Measurements from ENCODE around the gene TMEM126A.
"Not testable (repeated sequence)": the region's sequence is repeated elsewhere in the genome, so short reads cannot be mapped to it uniquely, and the experiment has no call there.

TMEM126A gene

GRCh38 chr11:85647604-85648299, at the start of gene TMEM126A:
TSS of gene TMEM126A (plus strand) at chr11:85647967. CDS start at chr11:85650256, 2,289 bp downstream.
- Histone ChIP-seq H3K36me3 (peaks cover 16% of the 10 kb centered on the region), H3K4me1 (peaks cover 23% of the 10 kb centered on the region), H3K27me3 (no peaks in the 10 kb centered on the region), H3K4me3 (peak within 1 kb of the TSS; percentile 74), H3K9ac (peak within 1 kb of the TSS; percentile 81), H3K4me2 (peak within 1 kb of the TSS; percentile 91), H3K27ac (peak within 1 kb of the TSS; percentile 65), H3K9me3 (no peaks in the 10 kb centered on the region), H4K20me1 (peaks cover 17% of the 10 kb centered on the region; the same call in 1 of the 2 replicates)
- no peak for TF ChIP-seq Cebpa-rat (IDR thresholded peaks at IDR 0.05)

- no peak for TF ChIP-seq Cebpa-rat (IDR thresholded peaks at IDR 0.05)
These were observed 48.7 kb upstream of the TMEM126A start for GRCh38 chr11:85599083-85599482.

GRCh38 chr11:85602526-85603213, 45.1 kb upstream of the TMEM126A start:
- H4K20me1 ChIP-seq, result no peaks in the 10 kb centered on the region
- H3K9ac ChIP-seq, result no peak overlapping the region
- no peak overlapping the region for H3K4me2 ChIP-seq
- peak; percentile 44; the same call in 1 of the 2 replicates for TF ChIP-seq Cebpa-rat (IDR thresholded peaks at IDR 0.05)
- H3K27ac ChIP-seq, result no peak overlapping the region
- H3K27me3 ChIP-seq, result no peaks in the 10 kb centered on the region
- no peaks in the 10 kb centered on the region for H3K36me3 ChIP-seq
- no peak overlapping the region for H3K4me3 ChIP-seq
- H3K4me1 ChIP-seq, result no peaks in the 10 kb centered on the region
- 0 out of 2 replicates have a peak, but pooled peaks cover 5% of the 10 kb centered on the region for H3K9me3 ChIP-seq

More at GRCh38 chr11:85599083-85599482, 48.7 kb upstream of the TMEM126A start:
- Histone ChIP-seq H3K27me3 (no peaks in the 10 kb centered on the region), H3K9ac (no peak overlapping the region), H3K4me1 (no peaks in the 10 kb centered on the region), H3K36me3 (no peaks in the 10 kb centered on the region), H4K20me1 (no peaks in the 10 kb centered on the region), H3K4me3 (no peak overlapping the region), H3K27ac (no peak overlapping the region), H3K4me2 (no peak overlapping the region), H3K9me3 (no peaks in the 10 kb centered on the region)

GRCh38 chr11:85603220-85603619, 44.5 kb upstream of the TMEM126A start:
- Histone ChIP-seq H3K27me3 (no peaks in the 10 kb centered on the region), H4K20me1 (no peaks in the 10 kb centered on the region), H3K4me1 (no peaks in the 10 kb centered on the region), H3K9me3 (0 out of 2 replicates have a peak, but pooled peaks cover 5% of the 10 kb centered on the region), H3K9ac (no peak overlapping the region), H3K4me3 (no peak overlapping the region), H3K4me2 (no peak overlapping the region), H3K36me3 (no peaks in the 10 kb centered on the region), H3K27ac (no peak overlapping the region)
- TF ChIP-seq Cebpa-rat (IDR thresholded peaks at IDR 0.05), result no peak

GRCh38 chr11:85606237-85606636, 41.5 kb upstream of the TMEM126A start:
- H3K4me3 ChIP-seq, H3K9ac ChIP-seq, H3K4me2 ChIP-seq, H3K27me3 ChIP-seq, H3K4me1 ChIP-seq, H3K9me3 ChIP-seq, H4K20me1 ChIP-seq, H3K36me3 ChIP-seq, H3K27ac ChIP-seq: not testable (repeated sequence)

GRCh38 chr11:85608621-85609020, 39.1 kb upstream of the TMEM126A start:
- H3K27ac ChIP-seq, result not testable (repeated sequence)

GRCh38 chr11:85609286-85609685, 38.5 kb upstream of the TMEM126A start:
- H3K36me3 ChIP-seq, H3K4me1 ChIP-seq, H3K27ac ChIP-seq, H4K20me1 ChIP-seq, H3K9ac ChIP-seq, H3K4me2 ChIP-seq, H3K27me3 ChIP-seq, H3K4me3 ChIP-seq: not testable (repeated sequence)
- H3K9me3 ChIP-seq, result peaks cover 15% of the 10 kb centered on the region

More at GRCh38 chr11:85608621-85609020, 39.1 kb upstream of the TMEM126A start:
- not testable (repeated sequence) for H3K9ac ChIP-seq, H3K36me3 ChIP-seq, H3K27me3 ChIP-seq, H3K4me1 ChIP-seq, H3K4me2 ChIP-seq, H3K4me3 ChIP-seq, H4K20me1 ChIP-seq
- H3K9me3 ChIP-seq, result peaks cover 12% of the 10 kb centered on the region

- H3K27ac ChIP-seq, H3K9ac ChIP-seq, H3K27me3 ChIP-seq, H3K4me2 ChIP-seq, H3K4me3 ChIP-seq, H3K36me3 ChIP-seq, H3K4me1 ChIP-seq, H4K20me1 ChIP-seq: not testable (repeated sequence)
- peaks cover 15% of the 10 kb centered on the region for H3K9me3 ChIP-seq
These were observed 36.1 kb upstream of the TMEM126A start for GRCh38 chr11:85611643-85612042.

GRCh38 chr11:85619499-85619898, 28.3 kb upstream of the TMEM126A start:
- TF ChIP-seq Cebpa-rat (IDR thresholded peaks at IDR 0.05), result peak; percentile 94
- no peaks in the 10 kb centered on the region for H3K27me3 ChIP-seq
- H3K27ac ChIP-seq, result no peak overlapping the region
- H3K9ac ChIP-seq, result no peak overlapping the region
- no peaks in the 10 kb centered on the region for H3K9me3 ChIP-seq
- H3K36me3 ChIP-seq, result no peaks in the 10 kb centered on the region
- no peak overlapping the region for H3K4me3 ChIP-seq
- no peak overlapping the region for H3K4me2 ChIP-seq
- H4K20me1 ChIP-seq, result no peaks in the 10 kb centered on the region
- H3K4me1 ChIP-seq, result no peaks in the 10 kb centered on the region

- H4K20me1 ChIP-seq, result no peaks in the 10 kb centered on the region
- no peaks in the 10 kb centered on the region for H3K36me3 ChIP-seq
- no peaks in the 10 kb centered on the region for H3K9me3 ChIP-seq
- no peaks in the 10 kb centered on the region for H3K4me1 ChIP-seq
- no peak overlapping the region for H3K27ac ChIP-seq
- H3K9ac ChIP-seq, result no peak overlapping the region
- no peak overlapping the region for H3K4me3 ChIP-seq
- no peaks in the 10 kb centered on the region for H3K27me3 ChIP-seq
- H3K4me2 ChIP-seq, result no peak overlapping the region
- TF ChIP-seq Cebpa-rat (IDR thresholded peaks at IDR 0.05), result no peak
These were observed 27.5 kb upstream of the TMEM126A start for GRCh38 chr11:85620256-85620655.
